WI38 (cell line): ENCODE results near the gene PRR14.
A peak's percentile ranks its signal among the peaks of the same experiment; 100 is the strongest.

Experiments
- H3K4me3 ChIP-seq: 2 replicates; pipeline ENCODE4 v1.5.1; 2011; ENCODE audit warnings: low read depth, mild to moderate bottlenecking, control low read depth, low read length
- TF ChIP-seq, protein P1 (sequence below): IDR thresholded peaks from 2 replicates; pipeline ENCODE4 v1.5.1; 2012; ENCODE audit warnings: low read depth, mild to moderate bottlenecking, control low read depth, low read length

The PRR14 gene

DNA sequence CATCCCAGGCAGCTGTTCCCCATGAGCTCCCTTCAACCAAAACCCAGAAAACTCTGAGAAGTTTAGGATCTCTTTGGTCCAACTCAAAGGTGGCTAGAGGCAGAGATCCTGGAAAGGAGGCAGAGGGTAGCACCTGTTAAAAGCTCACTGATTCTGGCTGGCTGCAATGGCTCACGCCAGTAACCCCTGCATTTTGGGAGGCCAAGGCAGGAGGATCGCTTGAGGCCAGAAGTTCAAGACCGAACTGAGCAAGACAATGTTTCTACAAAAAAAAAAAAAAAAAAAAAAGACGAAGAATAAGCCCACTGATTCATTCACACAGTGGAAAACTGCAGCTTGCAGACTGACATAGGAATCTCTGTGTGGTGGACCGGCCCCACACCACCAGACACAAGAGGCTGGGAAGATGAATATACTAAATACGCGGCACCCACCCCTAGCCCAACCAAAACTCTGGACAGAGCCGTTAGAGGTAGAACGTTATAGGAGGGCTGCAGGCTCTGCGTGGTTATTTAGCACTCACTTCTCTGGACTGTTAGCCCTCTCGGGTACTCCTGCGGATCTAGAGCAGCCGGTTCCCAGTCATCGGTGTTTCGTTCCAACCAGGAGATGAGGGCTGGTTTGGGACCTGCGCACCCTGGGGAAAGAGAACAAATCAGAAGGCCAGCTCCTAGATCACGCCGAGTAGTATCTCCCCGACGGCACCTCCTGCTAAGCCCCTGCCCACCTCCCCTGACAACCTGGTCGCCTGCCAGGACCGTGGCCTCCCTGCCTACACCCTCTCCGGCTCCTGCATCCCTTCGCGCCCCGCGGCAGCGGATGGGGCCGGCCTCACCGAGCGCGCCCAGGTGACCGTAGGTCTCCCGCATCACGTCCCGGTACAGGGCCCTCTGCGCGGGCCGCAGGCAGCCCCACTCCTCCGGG, 41.5 kb upstream of the PRR14 start:
- TF ChIP-seq, protein P1, sequence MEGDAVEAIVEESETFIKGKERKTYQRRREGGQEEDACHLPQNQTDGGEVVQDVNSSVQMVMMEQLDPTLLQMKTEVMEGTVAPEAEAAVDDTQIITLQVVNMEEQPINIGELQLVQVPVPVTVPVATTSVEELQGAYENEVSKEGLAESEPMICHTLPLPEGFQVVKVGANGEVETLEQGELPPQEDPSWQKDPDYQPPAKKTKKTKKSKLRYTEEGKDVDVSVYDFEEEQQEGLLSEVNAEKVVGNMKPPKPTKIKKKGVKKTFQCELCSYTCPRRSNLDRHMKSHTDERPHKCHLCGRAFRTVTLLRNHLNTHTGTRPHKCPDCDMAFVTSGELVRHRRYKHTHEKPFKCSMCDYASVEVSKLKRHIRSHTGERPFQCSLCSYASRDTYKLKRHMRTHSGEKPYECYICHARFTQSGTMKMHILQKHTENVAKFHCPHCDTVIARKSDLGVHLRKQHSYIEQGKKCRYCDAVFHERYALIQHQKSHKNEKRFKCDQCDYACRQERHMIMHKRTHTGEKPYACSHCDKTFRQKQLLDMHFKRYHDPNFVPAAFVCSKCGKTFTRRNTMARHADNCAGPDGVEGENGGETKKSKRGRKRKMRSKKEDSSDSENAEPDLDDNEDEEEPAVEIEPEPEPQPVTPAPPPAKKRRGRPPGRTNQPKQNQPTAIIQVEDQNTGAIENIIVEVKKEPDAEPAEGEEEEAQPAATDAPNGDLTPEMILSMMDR: no peak

DNA sequence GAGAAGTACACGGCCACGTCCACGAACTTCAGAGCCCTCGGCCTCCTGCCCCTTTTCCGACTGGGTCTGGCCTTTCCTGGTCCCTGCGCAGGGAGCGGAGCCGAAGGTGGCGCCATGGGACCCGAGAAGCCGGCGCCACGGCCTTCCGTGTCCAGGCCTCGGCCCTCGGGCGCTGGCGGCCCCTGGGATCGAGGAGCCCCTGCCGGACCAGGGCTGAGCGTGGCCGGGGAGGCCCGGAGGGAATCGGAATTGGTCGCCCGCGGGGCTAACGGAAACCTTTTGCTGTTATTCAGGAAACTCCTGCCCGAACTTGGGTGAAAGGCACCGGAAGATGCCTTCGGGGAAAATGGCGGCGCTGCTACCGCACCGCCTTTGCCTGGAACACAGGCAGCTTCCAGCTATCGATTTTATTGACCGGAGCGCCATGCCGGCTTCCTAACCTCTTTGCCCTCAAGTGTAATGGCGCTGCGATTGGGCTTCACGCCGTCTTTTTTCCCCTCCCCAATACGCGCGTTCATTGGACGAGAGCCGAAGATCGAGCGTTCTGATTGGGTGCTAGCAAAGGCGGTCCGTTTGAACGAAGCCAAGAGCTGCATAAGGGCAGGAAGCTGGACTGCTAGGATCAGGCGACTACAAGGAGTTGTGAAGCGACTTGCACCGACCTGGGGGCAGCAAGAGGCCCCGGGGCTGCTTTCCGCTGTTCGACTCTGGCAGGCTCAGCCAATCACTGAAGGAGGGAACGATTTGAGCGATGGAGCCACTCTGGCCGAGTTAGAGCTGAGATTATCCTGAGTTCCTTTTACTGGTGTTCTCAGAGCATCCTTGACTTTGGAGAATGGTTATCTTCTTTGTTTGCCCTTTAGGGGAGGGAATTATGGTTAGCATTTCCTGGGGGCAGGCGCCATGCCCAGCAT, 40.6 kb upstream of the PRR14 start, which contains the start of gene ZNF689:
Gene ZNF689, minus strand, starts transcription at position 464 of the 914 bp plus-strand sequence. Its CDS starts 348 bp downstream, at position 116.
- TF ChIP-seq, protein P1: no peak
- H3K4me3 ChIP-seq: peak within 1 kb of the TSS; percentile 78

More for the DNA sequence above, 41.5 kb upstream of the PRR14 start:
- H3K4me3 ChIP-seq: peak overlapping the region; percentile 78

DNA sequence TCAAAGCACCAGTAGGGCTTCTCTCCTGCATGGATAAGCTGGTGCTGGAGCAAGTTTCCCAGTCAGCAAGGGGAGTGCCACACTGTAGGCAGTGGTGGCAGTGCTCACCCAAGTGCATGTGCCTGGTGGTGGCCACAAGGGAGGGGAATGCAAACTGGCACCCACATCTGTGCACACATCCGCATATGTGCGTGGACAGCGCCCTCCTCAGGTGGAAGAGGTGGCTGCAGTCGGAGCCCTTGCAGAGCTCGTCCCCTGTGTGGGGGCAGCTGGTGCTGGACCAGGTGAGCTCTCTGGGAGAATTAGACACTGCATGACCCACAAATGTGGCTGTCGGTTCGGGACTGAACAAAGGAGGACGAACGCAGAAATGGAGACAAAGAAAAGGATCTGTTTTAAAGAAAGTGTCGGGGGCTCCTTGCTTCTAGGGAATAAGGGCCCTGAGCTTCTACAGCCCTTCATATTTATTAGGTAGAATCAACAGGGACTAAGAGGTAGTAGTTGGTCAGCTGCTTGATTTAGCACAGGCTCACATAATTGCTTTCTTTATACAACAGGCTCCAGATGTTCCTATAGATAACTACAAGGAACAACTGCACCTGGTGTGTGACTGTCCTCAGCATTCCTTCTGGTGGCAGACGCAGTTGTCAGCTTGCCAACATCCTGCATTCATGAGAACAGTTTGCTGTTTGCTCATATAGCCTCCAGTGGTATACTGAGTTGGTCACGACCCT, 35.2 kb upstream of the PRR14 start:
- TF ChIP-seq, protein P1: peak; percentile 45
- no peak overlapping the region for H3K4me3 ChIP-seq

DNA sequence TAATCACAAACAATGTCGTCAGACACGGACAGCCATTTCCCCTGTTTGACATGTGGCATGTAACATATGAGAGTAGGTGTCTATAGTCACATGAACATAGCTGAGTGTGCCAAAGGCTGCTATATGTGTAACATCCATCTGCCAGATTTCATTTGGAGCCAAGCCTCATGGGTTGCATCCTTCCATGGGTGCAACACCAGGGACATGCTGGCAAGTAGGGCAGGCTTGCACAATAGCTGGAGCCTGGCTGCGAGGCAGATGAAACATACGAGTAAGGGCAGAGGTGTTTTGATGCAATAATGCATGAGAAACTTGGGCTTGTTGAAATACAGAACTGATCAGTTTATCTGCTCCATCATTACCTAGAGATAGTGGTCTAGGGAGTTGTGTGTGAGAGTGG, 31.6 kb upstream of the PRR14 start:
- no peak overlapping the region for H3K4me3 ChIP-seq
- TF ChIP-seq, protein P1: no peak

DNA sequence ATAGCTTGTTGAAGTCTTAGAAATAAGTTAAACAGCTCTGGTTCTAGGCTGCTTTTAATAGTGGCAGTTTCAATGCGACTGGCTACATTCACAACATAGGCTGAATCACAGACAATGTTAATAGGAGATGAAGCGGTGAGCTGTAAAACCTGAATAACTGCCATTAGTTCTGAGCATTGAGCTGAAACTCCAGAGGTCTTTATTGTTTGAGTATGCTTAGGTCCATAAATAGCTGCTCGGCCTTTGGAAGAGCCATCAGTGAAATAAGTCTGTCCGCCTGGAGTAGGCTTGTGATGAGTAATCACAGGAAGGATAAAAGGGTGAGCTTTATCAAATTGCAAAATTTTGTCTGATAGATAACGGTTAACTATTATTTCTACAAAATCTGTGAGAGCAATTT, 31.1 kb upstream of the PRR14 start:
- no peak overlapping the region for H3K4me3 ChIP-seq
- TF ChIP-seq, protein P1: no peak

DNA sequence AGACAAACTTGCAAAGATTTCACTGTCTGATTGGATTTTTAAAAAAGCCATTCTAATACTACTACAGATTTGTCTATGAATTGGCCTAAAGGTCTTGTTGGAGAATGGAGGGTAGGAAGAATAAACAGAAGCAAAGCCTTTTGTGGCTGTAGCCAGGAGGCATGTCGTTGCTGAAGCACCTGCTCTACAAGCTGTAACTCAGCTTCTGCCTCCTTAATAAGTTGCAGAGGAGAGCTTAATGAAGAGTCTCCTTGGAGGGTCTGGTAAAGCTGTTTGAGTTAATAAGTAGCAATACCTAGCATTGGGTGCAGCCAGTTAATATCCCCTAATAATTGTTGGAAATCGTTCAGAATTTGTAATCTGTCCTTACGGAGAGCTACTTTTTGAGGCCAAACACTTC, 30.6 kb upstream of the PRR14 start:
- TF ChIP-seq, protein P1: no peak
- H3K4me3 ChIP-seq: no peak overlapping the region
